H9 (cell line): ENCODE data around the gene ADAT2. TPM values are rescaled to one million over a fixed set of nuclear protein-coding genes. Genes with fewer than 3 reads are reported as not detected.

ENCODE experiments used
- DNase-seq: peaks from one replicate; pipeline ENCODE4 v3.0.0-alpha.2; 2017
- H2AFZ ChIP-seq: one replicate; pipeline ENCODE4 v1.6.1; 2013; ENCODE audit warnings: mild to moderate bottlenecking, low read length, control low read depth, moderate library complexity
- H2AK5ac ChIP-seq: 2 replicates; pipeline ENCODE4 v1.6.1; 2013; ENCODE audit warnings: low read length, control low read depth, mixed read lengths; ENCODE audit not compliant: insufficient read length
- H2BK120ac ChIP-seq: one replicate; pipeline ENCODE4 v1.6.1; 2013; ENCODE audit warnings: low read depth, mild to moderate bottlenecking, low read length, control low read depth, inconsistent platforms; ENCODE audit not compliant: poor library complexity, severe bottlenecking
- H2BK12ac ChIP-seq: 2 replicates; pipeline ENCODE4 v1.6.1; 2013; ENCODE audit warnings: low read length, control low read depth, mixed read lengths, low read depth; ENCODE audit not compliant: insufficient read length
- H2BK15ac ChIP-seq: 2 replicates; pipeline ENCODE4 v1.6.1; 2013; ENCODE audit warnings: low read depth, low read length, control low read depth
- H2BK20ac ChIP-seq: one replicate; pipeline ENCODE4 v1.6.1; 2013; ENCODE audit warnings: low read depth, mild to moderate bottlenecking, low read length, control low read depth, inconsistent platforms; ENCODE audit not compliant: poor library complexity, severe bottlenecking
- H2BK5ac ChIP-seq: 2 replicates; pipeline ENCODE4 v1.6.1; 2013; ENCODE audit warnings: low read length, control low read depth, mixed read lengths; ENCODE audit not compliant: insufficient read length
- H3K14ac ChIP-seq: 2 replicates; pipeline ENCODE4 v1.6.1; 2013; ENCODE audit warnings: low read length, control low read depth; ENCODE audit not compliant: insufficient read depth
- H3K18ac ChIP-seq: 2 replicates; pipeline ENCODE4 v1.6.1; 2013; ENCODE audit warnings: low read depth, mild to moderate bottlenecking, mixed read lengths, low read length, control low read depth; ENCODE audit not compliant: insufficient read length
- H3K23ac ChIP-seq: 2 replicates; pipeline ENCODE4 v1.6.1; 2013; ENCODE audit warnings: low read length, control low read depth, mixed read lengths, low read depth; ENCODE audit not compliant: insufficient read length
- H3K23me2 ChIP-seq: 2 replicates; pipeline ENCODE4 v1.6.1; 2013; ENCODE audit warnings: low read depth, mild to moderate bottlenecking, mixed read lengths, low read length, control low read depth; ENCODE audit not compliant: insufficient read length, poor library complexity, severe bottlenecking
- H3K27ac ChIP-seq: 2 replicates; pipeline ENCODE4 v1.5.1; 2013; ENCODE audit warnings: low read length, control low read depth, mixed read lengths, low read depth; ENCODE audit not compliant: insufficient read length
- H3K27me3 ChIP-seq: 2 replicates; pipeline ENCODE4 v1.6.1; 2013; ENCODE audit warnings: low read length, control low read depth, inconsistent platforms; ENCODE audit not compliant: insufficient read depth
- H3K4ac ChIP-seq: 2 replicates; pipeline ENCODE4 v1.6.1; 2013; ENCODE audit warnings: low read depth, mild to moderate bottlenecking, control low read depth, inconsistent platforms, low read length, moderate library complexity
- H3K4me1 ChIP-seq: 2 replicates; pipeline ENCODE4 v1.6.1; 2013; ENCODE audit warnings: low read length, control low read depth, inconsistent platforms; ENCODE audit not compliant: insufficient read depth
- H3K4me2 ChIP-seq: 2 replicates; pipeline ENCODE4 v1.6.1; 2013; ENCODE audit warnings: low read length, control low read depth, mixed read lengths; ENCODE audit not compliant: insufficient read length, insufficient read depth
- H3K56ac ChIP-seq: 2 replicates; pipeline ENCODE4 v1.6.1; 2013; ENCODE audit warnings: low read depth, mild to moderate bottlenecking, mixed read lengths, low read length, control low read depth; ENCODE audit not compliant: insufficient read length
- H3K79me1 ChIP-seq: 2 replicates; pipeline ENCODE4 v1.6.1; 2013; ENCODE audit warnings: low read depth, mild to moderate bottlenecking, moderate library complexity, low read length, control low read depth, inconsistent platforms; ENCODE audit not compliant: insufficient read depth, poor library complexity, severe bottlenecking
- H3K79me2 ChIP-seq: 2 replicates; pipeline ENCODE4 v1.6.1; 2013; ENCODE audit warnings: low read length, control low read depth, inconsistent platforms; ENCODE audit not compliant: insufficient read depth
- H3K9ac ChIP-seq: 2 replicates; pipeline ENCODE4 v1.6.1; 2013; ENCODE audit warnings: low read length, control low read depth, mixed read lengths; ENCODE audit not compliant: insufficient read length; ENCODE audit errors: extremely low read depth
- H3K9me3 ChIP-seq: one replicate; pipeline ENCODE4 v1.6.1; 2013; ENCODE audit warnings: low read depth, low read length, inconsistent platforms; ENCODE audit not compliant: control insufficient read depth
- H3T11ph ChIP-seq: one replicate; pipeline ENCODE4 v1.6.1; 2013; ENCODE audit warnings: mild to moderate bottlenecking, low read length, control low read depth, inconsistent platforms
- H4K20me1 ChIP-seq: one replicate; pipeline ENCODE4 v1.6.1; 2013; ENCODE audit not compliant: control insufficient read depth, insufficient read length, insufficient read depth
- H4K5ac ChIP-seq: 2 replicates; pipeline ENCODE4 v1.6.1; 2013; ENCODE audit warnings: low read depth, mild to moderate bottlenecking, mixed read lengths, low read length, control low read depth; ENCODE audit not compliant: insufficient read length
- H4K8ac ChIP-seq: replicated peaks from 2 replicates; pipeline ENCODE4 v1.6.1; 2013; ENCODE audit warnings: low read length, control low read depth, mixed read lengths, low read depth; ENCODE audit not compliant: insufficient read length
- H4K91ac ChIP-seq: 2 replicates; pipeline ENCODE4 v1.6.1; 2013; ENCODE audit warnings: low read depth, mild to moderate bottlenecking, moderate library complexity, mixed read lengths, low read length, control low read depth; ENCODE audit not compliant: insufficient read length
- H3K27ac Mint-ChIP-seq, 3 experiments: 2 replicates in 2 of 3; 3 replicates in 1 of 3; pipeline ENCODE4 v1.8.0; 2020 to 2021; ENCODE audit warnings: mixed read lengths in 3 of 3, mild to moderate bottlenecking in 1 of 3, moderate library complexity in 1 of 3
- H3K27me3 Mint-ChIP-seq: 2 replicates; pipeline ENCODE4 v1.8.0; 2021; ENCODE audit warnings: low read depth, mild to moderate bottlenecking, moderate library complexity, mixed read lengths
- H3K36me3 Mint-ChIP-seq, 3 experiments: 2 replicates in 2 of 3; 3 replicates in 1 of 3; pipeline ENCODE4 v1.8.0; 2020 to 2021; ENCODE audit warnings: low read depth in 3 of 3, mixed read lengths in 3 of 3; ENCODE audit not compliant: insufficient read depth in 1 of 3
- H3K4me1 Mint-ChIP-seq, 2 experiments: 2 replicates each; pipeline ENCODE4 v1.8.0; 2020; ENCODE audit warnings: mixed read lengths in 2 of 2
- H3K4me3 Mint-ChIP-seq, 2 experiments: 2 replicates in 1 of 2; 3 replicates in 1 of 2; pipeline ENCODE4 v1.8.0; 2020 to 2021; ENCODE audit warnings: mild to moderate bottlenecking in 2 of 2, mixed read lengths in 2 of 2, moderate library complexity in 1 of 2
- H3K9me3 Mint-ChIP-seq, 2 experiments: 2 replicates in 1 of 2; 3 replicates in 1 of 2; pipeline ENCODE4 v1.8.0; 2020; ENCODE audit warnings: mild to moderate bottlenecking in 2 of 2, mixed read lengths in 2 of 2, moderate library complexity in 1 of 2
- WGBS: extraction: QIAGEN DNeasy Blood & Tissue Kit; methylation state at CpG from one replicate; pipeline ENCODE4 v1.1.7; 2013; ENCODE audit warnings: missing lambda C conversion rate, low lambda C conversion rate, mixed read lengths; ENCODE audit not compliant: insufficient read length; ENCODE audit errors: extremely low coverage; 5-methylcytosine and 5-hydroxymethylcytosine counted together
- total RNA-seq: library from RNA; stranded (reverse); gene quantifications from 2 replicates; pipeline ENCODE4 v1.2.1, GENCODE V29; 2021
- TF ChIP-seq, protein P1 (sequence below): fragments of 200-600 bp; sonication (generic); conservative IDR thresholded peaks from 3 replicates; pipeline ENCODE4 v1.8.0; 2021; ENCODE audit warnings: antibody characterized with exemption, mild to moderate bottlenecking

ADAT2 gene
- total RNA-seq, 1 experiment from 2014 or later, result 11.3 TPM

DNA sequence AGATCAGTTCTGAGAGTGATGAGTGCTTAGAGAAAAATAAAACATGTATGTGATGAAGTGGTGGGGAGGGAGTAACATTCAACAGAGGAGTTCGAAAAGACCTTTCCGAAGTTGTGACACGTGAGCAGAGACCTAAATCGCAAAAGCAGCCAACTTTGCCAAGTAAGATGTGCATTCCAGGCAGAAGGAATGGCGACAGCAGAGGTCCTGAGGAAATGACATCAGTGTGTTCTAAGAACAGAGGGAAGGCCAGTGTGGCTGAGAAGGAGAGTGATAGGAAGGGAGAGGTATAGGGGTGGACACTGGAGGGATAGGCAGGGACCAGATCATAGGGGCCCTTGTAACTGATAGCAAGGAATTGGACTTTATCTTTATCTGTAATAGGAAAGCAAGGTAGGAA lies 51.3 kb downstream of the ADAT2 start:
- no peak overlapping the region for H4K5ac ChIP-seq
- H3T11ph ChIP-seq, result no peak overlapping the region
- DNase-seq, result no peak
- no peak overlapping the region for H3K9ac ChIP-seq
- no peak overlapping the region for H3K4me2 ChIP-seq
- no peak overlapping the region for H4K91ac ChIP-seq
- Mint-ChIP-seq H3K4me3 (no peak overlapping the region), H3K27ac (no peak overlapping the region; a peak in 1 of 7 replicates), H3K27me3 (no peaks in the 10 kb centered on the region), H3K36me3 (no peaks in the 10 kb centered on the region), H3K4me1 (peaks cover 33 to 39% of the 10 kb centered on the region in 2 experiments), H3K9me3 (no peaks in the 10 kb centered on the region)
- H3K23me2 ChIP-seq, result no peaks in the 10 kb centered on the region
- no peak overlapping the region for H4K8ac ChIP-seq
- no peak overlapping the region for H2BK120ac ChIP-seq
- H3K23ac ChIP-seq, result no peak overlapping the region
- H2AFZ ChIP-seq, result no peak overlapping the region
- H3K79me1 ChIP-seq, result no peaks in the 10 kb centered on the region
- H2BK15ac ChIP-seq, result no peak overlapping the region
- TF ChIP-seq, protein P1, sequence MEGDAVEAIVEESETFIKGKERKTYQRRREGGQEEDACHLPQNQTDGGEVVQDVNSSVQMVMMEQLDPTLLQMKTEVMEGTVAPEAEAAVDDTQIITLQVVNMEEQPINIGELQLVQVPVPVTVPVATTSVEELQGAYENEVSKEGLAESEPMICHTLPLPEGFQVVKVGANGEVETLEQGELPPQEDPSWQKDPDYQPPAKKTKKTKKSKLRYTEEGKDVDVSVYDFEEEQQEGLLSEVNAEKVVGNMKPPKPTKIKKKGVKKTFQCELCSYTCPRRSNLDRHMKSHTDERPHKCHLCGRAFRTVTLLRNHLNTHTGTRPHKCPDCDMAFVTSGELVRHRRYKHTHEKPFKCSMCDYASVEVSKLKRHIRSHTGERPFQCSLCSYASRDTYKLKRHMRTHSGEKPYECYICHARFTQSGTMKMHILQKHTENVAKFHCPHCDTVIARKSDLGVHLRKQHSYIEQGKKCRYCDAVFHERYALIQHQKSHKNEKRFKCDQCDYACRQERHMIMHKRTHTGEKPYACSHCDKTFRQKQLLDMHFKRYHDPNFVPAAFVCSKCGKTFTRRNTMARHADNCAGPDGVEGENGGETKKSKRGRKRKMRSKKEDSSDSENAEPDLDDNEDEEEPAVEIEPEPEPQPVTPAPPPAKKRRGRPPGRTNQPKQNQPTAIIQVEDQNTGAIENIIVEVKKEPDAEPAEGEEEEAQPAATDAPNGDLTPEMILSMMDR, result no peak
- no peak overlapping the region for H2BK5ac ChIP-seq
- no peaks in the 10 kb centered on the region for H3K79me2 ChIP-seq
- H2BK12ac ChIP-seq, result no peak overlapping the region
- no peak overlapping the region for H2BK20ac ChIP-seq
- no peak overlapping the region for H3K14ac ChIP-seq
- H3K4me1 ChIP-seq, result peaks cover 8% of the 10 kb centered on the region
- H3K56ac ChIP-seq, result no peak overlapping the region
- H4K20me1 ChIP-seq, result no peaks in the 10 kb centered on the region
- no peaks in the 10 kb centered on the region for H3K27me3 ChIP-seq
- H3K4ac ChIP-seq, result no peak overlapping the region
- WGBS, result no CpG with 5 or more reads among the region's 5 CpGs
- no peak overlapping the region for H3K18ac ChIP-seq
- no peak overlapping the region for H3K27ac ChIP-seq
- H2AK5ac ChIP-seq, result no peak overlapping the region
- H3K9me3 ChIP-seq, result no peaks in the 10 kb centered on the region
